ENCODE data around the gene SUN3. TPM values are rescaled to one million over a fixed set of nuclear protein-coding genes. Genes with fewer than 3 reads are reported as not detected.

Gene SUN3
- total and polyA plus RNA-seq, 3 donors from 2014 or later, result 12.8 to 64.5 (median 29.1) TPM

- intact Hi-C loops (cut with DNase I; ENCODE audit: low total_unique reads), result no loop called here
- TF ChIP-seq POLR2A (IDR thresholded peaks at IDR 0.05) (no peak), CTCF (IDR thresholded peaks at IDR 0.05) (no peak)
- peak; percentile 37 for DNase-seq
- Histone ChIP-seq H3K4me1 (peaks cover 4% of the 10 kb centered on the region), H3K4me3 (peak overlapping the region; percentile 46 to 63), H3K27me3 (no peaks in the 10 kb centered on the region), H3K36me3 (ENCODE audit: low read depth, missing control alignments) (no peaks in the 10 kb centered on the region), H3K9me3 (no peaks in the 10 kb centered on the region), H3K27ac (no peak overlapping the region)
- WGBS, 2 donors, result 3 to 4% methylated on average over 16 to 31 of the region's 42 CpGs
These were observed 7.1 kb upstream of the SUN3 start for GRCh38 chr7:48035967-48036478.

- Histone ChIP-seq H3K4me1 (peaks cover 4% of the 10 kb centered on the region), H3K27me3 (no peaks in the 10 kb centered on the region), H3K27ac (no peak within 1 kb of the TSS), H3K4me3 (peak within 1 kb of the TSS; percentile 46 to 63), H3K36me3 (ENCODE audit: low read depth, missing control alignments) (no peaks in the 10 kb centered on the region), H3K9me3 (no peaks in the 10 kb centered on the region)
- DNase-seq, result peak; percentile 92
- intact Hi-C loops (cut with DNase I; ENCODE audit: low total_unique reads), result no loop called here
- WGBS, 2 donors, result 2% methylated on average over 28 of the region's 62 CpGs; no CpG with 5 or more reads in 1 of the 2 donors
- TF ChIP-seq CTCF (IDR thresholded peaks at IDR 0.05) (no peak), POLR2A (IDR thresholded peaks at IDR 0.05) (no peak)
These were observed 6.5 kb upstream of the SUN3 start, which contains the start of gene C7orf57 for GRCh38 chr7:48035301-48035966. TSS of gene C7orf57 (plus strand) at chr7:48035543. CDS start at chr7:48036309, 766 bp downstream.

- no peak overlapping the region for H3K27ac ChIP-seq
- intact Hi-C loops (cut with DNase I; ENCODE audit: low total_unique reads), result no loop called here
These were observed 5.0 kb upstream of the SUN3 start for GRCh38 chr7:48033922-48034321.

GRCh38 chr7:48031111-48031510 is 2.2 kb upstream of the SUN3 start:
- no peak for DNase-seq
- intact Hi-C loops (cut with DNase I; ENCODE audit: low total_unique reads), result no loop called here
- TF ChIP-seq CTCF (IDR thresholded peaks at IDR 0.05) (no peak), POLR2A (IDR thresholded peaks at IDR 0.05) (no peak)
- H3K27ac ChIP-seq, result no peak overlapping the region
- no peaks in the 10 kb centered on the region for H3K36me3 ChIP-seq (ENCODE audit: low read depth, missing control alignments)
- no peaks in the 10 kb centered on the region for H3K9me3 ChIP-seq
- H3K4me1 ChIP-seq, result peaks cover 3% of the 10 kb centered on the region
- H3K4me3 ChIP-seq, result no peak overlapping the region
- H3K27me3 ChIP-seq, result no peaks in the 10 kb centered on the region
- 74 to 86% methylated on average over 2 of the region's 2 CpGs for WGBS, 2 donors

More at GRCh38 chr7:48033922-48034321, 5.0 kb upstream of the SUN3 start:
- Histone ChIP-seq H3K27me3 (no peaks in the 10 kb centered on the region), H3K36me3 (ENCODE audit: low read depth, missing control alignments) (no peaks in the 10 kb centered on the region), H3K4me3 (no peak overlapping the region), H3K9me3 (no peaks in the 10 kb centered on the region), H3K4me1 (peaks cover 4% of the 10 kb centered on the region)
- WGBS, 2 donors, result 71 to 81% methylated on average over 5 of the region's 5 CpGs
- no peak for DNase-seq
- TF ChIP-seq CTCF (IDR thresholded peaks at IDR 0.05), result no peak
- TF ChIP-seq POLR2A (IDR thresholded peaks at IDR 0.05), result no peak

GRCh38 chr7:48025624-48026023 is 3.3 kb downstream of the SUN3 start:
- Histone ChIP-seq H3K4me1 (no peaks in the 10 kb centered on the region), H3K4me3 (no peak overlapping the region), H3K27me3 (no peaks in the 10 kb centered on the region), H3K9me3 (no peaks in the 10 kb centered on the region), H3K36me3 (ENCODE audit: low read depth, missing control alignments) (no peaks in the 10 kb centered on the region), H3K27ac (no peak overlapping the region)
- intact Hi-C loops (cut with DNase I; ENCODE audit: low total_unique reads), result no loop called here
- TF ChIP-seq CTCF (IDR thresholded peaks at IDR 0.05), result no peak
- TF ChIP-seq POLR2A (IDR thresholded peaks at IDR 0.05), result no peak
- DNase-seq, result no peak
- WGBS, 2 donors, result 80 to 83% methylated on average over 5 of the region's 5 CpGs
